Ishikawa (cell line): ENCODE results near the gene DAZAP1.

Source experiments
- CEBPB ChIP-seq: IDR thresholded peaks from 2 replicates; pipeline ENCODE4 v1.6.1; 2012
- CREB1 ChIP-seq: IDR thresholded peaks from 2 replicates; pipeline ENCODE4 v1.6.1; 2012; ENCODE audit warnings: low read depth
- EGR1 ChIP-seq: IDR thresholded peaks from 2 replicates; pipeline ENCODE4 v1.6.1; 2012
- EP300 ChIP-seq: IDR thresholded peaks from 2 replicates; pipeline ENCODE4 v1.6.1; 2012; ENCODE audit warnings: borderline replicate concordance
- FOXM1 ChIP-seq: IDR thresholded peaks from 2 replicates; pipeline ENCODE4 v1.6.1; 2012; ENCODE audit warnings: low read depth, borderline replicate concordance
- NFIC ChIP-seq: IDR thresholded peaks from 2 replicates; pipeline ENCODE4 v1.6.1; 2012
- RAD21 ChIP-seq: IDR thresholded peaks from 2 replicates; pipeline ENCODE4 v1.6.1; 2012; ENCODE audit warnings: low read depth
- TAF1 ChIP-seq: IDR thresholded peaks from 2 replicates; pipeline ENCODE4 v1.6.1; 2012; ENCODE audit warnings: low read depth, mild to moderate bottlenecking
- TCF12 ChIP-seq: IDR thresholded peaks from 2 replicates; pipeline ENCODE4 v1.6.1; 2012; ENCODE audit warnings: low read depth
- TEAD4 ChIP-seq: IDR thresholded peaks from 2 replicates; pipeline ENCODE4 v1.6.1; 2012
- YY1 ChIP-seq: IDR thresholded peaks from 2 replicates; pipeline ENCODE4 v1.6.1; 2012; ENCODE audit warnings: low read depth
- ZBTB7A ChIP-seq: IDR thresholded peaks from 2 replicates; pipeline ENCODE4 v1.6.1; 2012; ENCODE audit warnings: low read depth
- TF ChIP-seq, protein P1 (sequence below): IDR thresholded peaks from 2 replicates; pipeline ENCODE4 v1.6.1; 2012
- TF ChIP-seq, protein P2 (sequence below): IDR thresholded peaks from 2 replicates; pipeline ENCODE4 v1.6.1; 2012; ENCODE audit warnings: low read depth, mild to moderate bottlenecking
- TF ChIP-seq, protein P3 (sequence below): IDR thresholded peaks from 2 replicates; pipeline ENCODE4 v1.6.1; 2012

DAZAP1 gene

GRCh38 chr19:1383017-1383311, 24.4 kb upstream of the DAZAP1 start:
- TF ChIP-seq TCF12 (no peak), ZBTB7A (peak; percentile 38; the same call in 1 of the 2 replicates), RAD21 (peak; percentile 12; the same call in 1 of the 2 replicates)

- TF ChIP-seq RAD21 (peak; percentile 15; the same call in 1 of the 2 replicates), EP300 (peak; percentile 61), ZBTB7A (peak; percentile 72), CEBPB (peak; percentile 83), TCF12 (peak; percentile 83; the same call in 1 of the 2 replicates), YY1 (peak; percentile 96), NFIC (0 out of 2 replicates have a peak, but pooled peaks have one; percentile 33), FOXM1 (peak; percentile 35; the same call in 1 of the 2 replicates), TAF1 (peak; percentile 87), CREB1 (0 out of 2 replicates have a peak, but pooled peaks have one; percentile 12), TEAD4 (peak; percentile 94), EGR1 (peak; percentile 37; the same call in 1 of the 2 replicates)
- TF ChIP-seq, protein P1, sequence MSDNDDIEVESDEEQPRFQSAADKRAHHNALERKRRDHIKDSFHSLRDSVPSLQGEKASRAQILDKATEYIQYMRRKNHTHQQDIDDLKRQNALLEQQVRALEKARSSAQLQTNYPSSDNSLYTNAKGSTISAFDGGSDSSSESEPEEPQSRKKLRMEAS, result peak; percentile 88
- TF ChIP-seq, protein P2, sequence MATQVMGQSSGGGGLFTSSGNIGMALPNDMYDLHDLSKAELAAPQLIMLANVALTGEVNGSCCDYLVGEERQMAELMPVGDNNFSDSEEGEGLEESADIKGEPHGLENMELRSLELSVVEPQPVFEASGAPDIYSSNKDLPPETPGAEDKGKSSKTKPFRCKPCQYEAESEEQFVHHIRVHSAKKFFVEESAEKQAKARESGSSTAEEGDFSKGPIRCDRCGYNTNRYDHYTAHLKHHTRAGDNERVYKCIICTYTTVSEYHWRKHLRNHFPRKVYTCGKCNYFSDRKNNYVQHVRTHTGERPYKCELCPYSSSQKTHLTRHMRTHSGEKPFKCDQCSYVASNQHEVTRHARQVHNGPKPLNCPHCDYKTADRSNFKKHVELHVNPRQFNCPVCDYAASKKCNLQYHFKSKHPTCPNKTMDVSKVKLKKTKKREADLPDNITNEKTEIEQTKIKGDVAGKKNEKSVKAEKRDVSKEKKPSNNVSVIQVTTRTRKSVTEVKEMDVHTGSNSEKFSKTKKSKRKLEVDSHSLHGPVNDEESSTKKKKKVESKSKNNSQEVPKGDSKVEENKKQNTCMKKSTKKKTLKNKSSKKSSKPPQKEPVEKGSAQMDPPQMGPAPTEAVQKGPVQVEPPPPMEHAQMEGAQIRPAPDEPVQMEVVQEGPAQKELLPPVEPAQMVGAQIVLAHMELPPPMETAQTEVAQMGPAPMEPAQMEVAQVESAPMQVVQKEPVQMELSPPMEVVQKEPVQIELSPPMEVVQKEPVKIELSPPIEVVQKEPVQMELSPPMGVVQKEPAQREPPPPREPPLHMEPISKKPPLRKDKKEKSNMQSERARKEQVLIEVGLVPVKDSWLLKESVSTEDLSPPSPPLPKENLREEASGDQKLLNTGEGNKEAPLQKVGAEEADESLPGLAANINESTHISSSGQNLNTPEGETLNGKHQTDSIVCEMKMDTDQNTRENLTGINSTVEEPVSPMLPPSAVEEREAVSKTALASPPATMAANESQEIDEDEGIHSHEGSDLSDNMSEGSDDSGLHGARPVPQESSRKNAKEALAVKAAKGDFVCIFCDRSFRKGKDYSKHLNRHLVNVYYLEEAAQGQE, result no peak
- TF ChIP-seq, protein P3, sequence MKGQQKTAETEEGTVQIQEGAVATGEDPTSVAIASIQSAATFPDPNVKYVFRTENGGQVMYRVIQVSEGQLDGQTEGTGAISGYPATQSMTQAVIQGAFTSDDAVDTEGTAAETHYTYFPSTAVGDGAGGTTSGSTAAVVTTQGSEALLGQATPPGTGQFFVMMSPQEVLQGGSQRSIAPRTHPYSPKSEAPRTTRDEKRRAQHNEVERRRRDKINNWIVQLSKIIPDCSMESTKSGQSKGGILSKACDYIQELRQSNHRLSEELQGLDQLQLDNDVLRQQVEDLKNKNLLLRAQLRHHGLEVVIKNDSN, result peak; percentile 80
Measured at GRCh38 chr19:1383312-1384084, 23.9 kb upstream of the DAZAP1 start, which contains the start of gene NDUFS7. TSS of gene NDUFS7 (plus strand) at chr19:1383907. CDS start at chr19:1383927, 20 bp downstream.

DNA sequence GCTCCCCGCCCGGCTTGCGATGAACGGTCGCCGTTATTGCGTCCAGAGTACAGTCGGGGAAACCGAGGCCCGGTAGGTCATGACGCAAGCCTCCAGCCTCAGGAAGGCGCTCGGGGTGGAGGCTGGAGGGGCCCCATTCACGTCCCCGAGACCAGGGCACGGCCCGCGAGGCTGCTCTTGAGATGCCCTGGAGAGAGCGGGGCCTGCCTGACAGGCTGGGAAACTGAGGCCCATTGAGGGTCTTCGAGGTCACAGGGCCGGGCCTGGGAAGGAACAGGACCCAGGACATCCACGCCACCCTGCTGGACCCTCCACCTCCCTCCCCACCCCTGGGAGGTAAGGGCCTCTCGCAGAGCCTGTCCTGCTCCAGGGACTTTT, 23.3 kb upstream of the DAZAP1 start:
- TF ChIP-seq CREB1 (no peak), TAF1 (no peak), RAD21 (no peak), ZBTB7A (0 out of 2 replicates have a peak, but pooled peaks have one; percentile 5), TEAD4 (no peak), EGR1 (no peak), FOXM1 (no peak)

GRCh38 chr19:1384478-1385110, 22.8 kb upstream of the DAZAP1 start:
- no peak for TF ChIP-seq EP300
- TF ChIP-seq NFIC, result no peak
- TF ChIP-seq ZBTB7A, result no peak
- TF ChIP-seq TAF1, result no peak
- TF ChIP-seq, protein P2, result no peak
- TF ChIP-seq YY1, result no peak
- no peak for TF ChIP-seq FOXM1
- no peak for TF ChIP-seq CEBPB
- no peak for TF ChIP-seq EGR1
- TF ChIP-seq TCF12, result no peak
- TF ChIP-seq RAD21, result no peak
- TF ChIP-seq TEAD4, result no peak

DNA sequence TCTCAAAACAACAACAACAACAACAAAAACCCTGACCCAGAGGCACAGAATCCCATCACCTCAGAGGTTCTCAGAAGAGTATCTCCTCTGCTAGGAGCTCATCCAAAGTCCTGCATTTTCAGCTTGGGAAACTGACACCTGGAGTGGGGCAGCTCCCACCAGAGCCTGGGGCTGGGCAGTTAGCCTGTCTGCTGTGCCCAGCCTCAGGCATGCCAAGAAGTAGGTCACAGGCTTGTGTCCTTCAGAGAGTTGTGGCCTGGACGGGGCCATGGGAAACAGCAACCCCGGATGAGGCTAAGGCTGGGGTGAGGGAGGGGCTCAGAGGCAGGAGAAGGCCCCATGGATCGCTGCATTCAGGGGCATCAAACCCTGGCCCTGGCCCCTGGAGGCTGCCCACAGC, 21.6 kb upstream of the DAZAP1 start:
- TF ChIP-seq, protein P1, result no peak
- TF ChIP-seq, protein P2, result no peak
- TF ChIP-seq, protein P3, result no peak
- TF ChIP-seq NFIC, result no peak
- TF ChIP-seq TEAD4, result no peak
- TF ChIP-seq RAD21, result no peak
